ENCODE results near the gene SCYGR1.

DNA sequence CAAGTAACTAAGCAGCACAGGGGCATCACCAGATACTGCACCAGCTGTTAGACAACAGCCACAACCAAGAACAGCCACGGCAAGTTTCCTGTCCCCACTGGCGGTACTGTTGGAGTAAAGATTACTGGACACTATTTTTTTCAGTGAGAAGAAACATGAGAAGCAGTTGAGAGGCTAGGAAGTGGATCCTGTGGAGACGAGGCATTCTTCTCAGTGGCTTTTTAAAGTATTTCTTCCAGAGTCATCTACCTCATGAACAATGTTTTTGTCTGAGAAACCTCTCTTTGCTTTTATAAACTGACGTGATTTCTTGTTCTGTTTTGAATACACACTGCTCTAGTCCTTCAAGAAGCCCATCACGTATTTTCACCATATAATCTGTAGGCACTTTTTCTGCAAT, 27.4 kb downstream of the SCYGR1 start:
- TF ChIP-seq SPI1 (IDR thresholded peaks at IDR 0.05; ENCODE audit: low read depth, low read length) (no peak), POLR2AphosphoS5 (IDR thresholded peaks at IDR 0.05; ENCODE audit: low read depth, low read length) (no peak), PAX5 (IDR thresholded peaks at IDR 0.05; ENCODE audit: insufficient read depth, low read length, severe bottlenecking) (no peak)
